ENCODE data around the gene SVEP1. TPM values are rescaled to one million over a fixed set of nuclear protein-coding genes. Genes with fewer than 3 reads are reported as not detected.

The SVEP1 gene
- total RNA-seq, 1 donor from 2014 or later, result not detected

Other genes with a start within 250 kb of the SVEP1 start
- gene TXNDC8, start 241.9 kb downstream of the SVEP1 start, total RNA-seq, result not detected in 2 replicates
- not detected in 2 replicates for gene MUSK, start 89.0 kb upstream of the SVEP1 start, total RNA-seq